ENCODE results near the gene NKX1-2. TPM values are rescaled to one million over a fixed set of nuclear protein-coding genes. Genes with fewer than 3 reads are reported as not detected.

The NKX1-2 gene
- total and polyA plus RNA-seq, 4 donors: 0.02 to 0.06 TPM; not detected in 2

DNA sequence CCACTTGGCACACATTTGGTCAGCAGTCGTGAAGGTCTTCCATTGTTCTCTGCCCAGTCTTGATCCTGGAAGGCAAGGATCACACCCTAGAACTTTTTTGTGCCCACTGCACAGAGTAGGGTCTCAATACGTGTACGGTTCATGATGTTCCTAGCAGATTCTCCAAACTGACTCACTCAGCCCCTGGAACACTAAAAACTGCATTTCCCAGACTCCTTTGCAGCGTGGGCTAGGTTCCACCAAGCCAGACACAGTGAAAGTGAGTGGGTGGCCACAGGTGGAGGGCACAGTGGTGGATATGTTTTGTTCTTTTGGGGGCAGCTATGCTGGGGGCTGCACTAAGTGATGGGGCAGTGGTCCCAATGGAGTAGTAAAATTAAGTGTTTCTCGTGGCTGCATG is 10.3 kb upstream of the NKX1-2 start:
- peaks cover 3 to 15% (median 12%) of the 10 kb centered on the region in 3 donors for H3K27me3 ChIP-seq (ENCODE audit: control insufficient read depth in 3 of 3, insufficient read depth in 3 of 3, low read length in 2 of 3)
- TF ChIP-seq, protein P1, sequence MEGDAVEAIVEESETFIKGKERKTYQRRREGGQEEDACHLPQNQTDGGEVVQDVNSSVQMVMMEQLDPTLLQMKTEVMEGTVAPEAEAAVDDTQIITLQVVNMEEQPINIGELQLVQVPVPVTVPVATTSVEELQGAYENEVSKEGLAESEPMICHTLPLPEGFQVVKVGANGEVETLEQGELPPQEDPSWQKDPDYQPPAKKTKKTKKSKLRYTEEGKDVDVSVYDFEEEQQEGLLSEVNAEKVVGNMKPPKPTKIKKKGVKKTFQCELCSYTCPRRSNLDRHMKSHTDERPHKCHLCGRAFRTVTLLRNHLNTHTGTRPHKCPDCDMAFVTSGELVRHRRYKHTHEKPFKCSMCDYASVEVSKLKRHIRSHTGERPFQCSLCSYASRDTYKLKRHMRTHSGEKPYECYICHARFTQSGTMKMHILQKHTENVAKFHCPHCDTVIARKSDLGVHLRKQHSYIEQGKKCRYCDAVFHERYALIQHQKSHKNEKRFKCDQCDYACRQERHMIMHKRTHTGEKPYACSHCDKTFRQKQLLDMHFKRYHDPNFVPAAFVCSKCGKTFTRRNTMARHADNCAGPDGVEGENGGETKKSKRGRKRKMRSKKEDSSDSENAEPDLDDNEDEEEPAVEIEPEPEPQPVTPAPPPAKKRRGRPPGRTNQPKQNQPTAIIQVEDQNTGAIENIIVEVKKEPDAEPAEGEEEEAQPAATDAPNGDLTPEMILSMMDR (IDR thresholded peaks at IDR 0.05; ENCODE audit: control extremely low read depth, extremely low read depth): no peak
- no peak for DNase-seq
- H3K4me1 ChIP-seq (ENCODE audit: control insufficient read depth in 5 of 5, insufficient read depth in 5 of 5, low read length in 5 of 5): peaks cover 0 to 6% (median 2%) of the 10 kb centered on the region in 5 donors
- no peaks in the 10 kb centered on the region for H3K9me3 ChIP-seq (ENCODE audit: control insufficient read depth in 4 of 4, insufficient read depth in 3 of 4, low read length in 3 of 4)
- 71 to 91% methylated on average over 5 of the region's 5 CpGs for WGBS, 2 donors
- no peaks in the 10 kb centered on the region for H3K36me3 ChIP-seq (ENCODE audit: control insufficient read depth in 4 of 4, insufficient read depth in 4 of 4, low read length in 4 of 4)
- H3K9ac ChIP-seq (ENCODE audit: insufficient read depth in 1 of 2, low read length in 2 of 2): no peak overlapping the region
- H3K4me3 ChIP-seq: no peak overlapping the region
- H3K27ac ChIP-seq (ENCODE audit: low read depth in 1 of 2, low read length in 1 of 2): no peak overlapping the region
- no peak for ATAC-seq (ENCODE audit: insufficient read depth, low FRiP score)

- Histone ChIP-seq H3K4me3 (no peak overlapping the region), H3K27me3 (ENCODE audit: control insufficient read depth in 3 of 3, insufficient read depth in 3 of 3, low read length in 2 of 3) (peaks cover 3 to 21% (median 18%) of the 10 kb centered on the region in 3 donors), H3K27ac (ENCODE audit: low read depth in 1 of 2, low read length in 1 of 2) (no peak overlapping the region), H3K4me1 (ENCODE audit: control insufficient read depth in 5 of 5, insufficient read depth in 5 of 5, low read length in 5 of 5) (peaks cover 0 to 4% (median 0%) of the 10 kb centered on the region in 5 donors), H3K9me3 (ENCODE audit: control insufficient read depth in 4 of 4, insufficient read depth in 3 of 4, low read length in 3 of 4) (no peaks in the 10 kb centered on the region), H3K9ac (ENCODE audit: insufficient read depth in 1 of 2, low read length in 2 of 2) (no peak overlapping the region), H3K36me3 (ENCODE audit: control insufficient read depth in 4 of 4, insufficient read depth in 4 of 4, low read length in 4 of 4) (no peaks in the 10 kb centered on the region)
- ATAC-seq (ENCODE audit: insufficient read depth, low FRiP score) (no peak), DNase-seq (no peak)
- WGBS, 2 donors: 62 to 71% methylated on average over 1 of the region's 1 CpG
- TF ChIP-seq, protein P1 (IDR thresholded peaks at IDR 0.05; ENCODE audit: control extremely low read depth, extremely low read depth): no peak
Measured at GRCh38 chr10:124459395-124459794, 9.6 kb upstream of the NKX1-2 start.

GRCh38 chr10:124458889-124459288 is 9.1 kb upstream of the NKX1-2 start:
- 70 to 75% methylated on average over 2 of the region's 2 CpGs for WGBS, 2 donors
- ATAC-seq (ENCODE audit: insufficient read depth, low FRiP score) (no peak), DNase-seq (no peak)
- Histone ChIP-seq H3K9me3 (ENCODE audit: control insufficient read depth in 4 of 4, insufficient read depth in 3 of 4, low read length in 3 of 4) (no peaks in the 10 kb centered on the region), H3K4me1 (ENCODE audit: control insufficient read depth in 5 of 5, insufficient read depth in 5 of 5, low read length in 5 of 5) (peaks cover 0 to 4% (median 0%) of the 10 kb centered on the region in 5 donors), H3K4me3 (no peak overlapping the region), H3K36me3 (ENCODE audit: control insufficient read depth in 4 of 4, insufficient read depth in 4 of 4, low read length in 4 of 4) (no peaks in the 10 kb centered on the region), H3K9ac (ENCODE audit: insufficient read depth in 1 of 2, low read length in 2 of 2) (no peak overlapping the region), H3K27ac (ENCODE audit: low read depth in 1 of 2, low read length in 1 of 2) (no peak overlapping the region), H3K27me3 (ENCODE audit: control insufficient read depth in 3 of 3, insufficient read depth in 3 of 3, low read length in 2 of 3) (peaks cover 3 to 26% (median 23%) of the 10 kb centered on the region in 3 donors)
- TF ChIP-seq, protein P1 (IDR thresholded peaks at IDR 0.05; ENCODE audit: control extremely low read depth, extremely low read depth): no peak

DNA sequence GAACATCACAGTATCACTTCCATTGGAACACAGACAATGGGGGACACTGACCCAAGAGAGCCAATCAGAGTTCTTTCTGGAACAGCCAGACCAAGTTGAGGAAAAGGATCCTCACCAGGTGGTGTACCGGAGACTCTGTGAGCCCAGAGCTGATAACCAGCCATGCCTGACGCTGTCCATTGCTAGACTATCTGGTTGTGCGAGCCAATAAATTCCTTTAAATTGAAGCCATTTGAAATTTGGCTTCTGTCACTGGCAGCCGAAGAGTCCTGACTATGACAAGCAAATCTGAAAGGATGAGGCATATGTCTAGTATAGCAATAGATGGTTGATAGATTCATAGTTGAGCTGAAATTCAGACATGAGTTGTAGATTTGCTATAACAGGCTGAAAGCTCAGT is 8.6 kb upstream of the NKX1-2 start:
- Histone ChIP-seq H3K9ac (ENCODE audit: insufficient read depth in 1 of 2, low read length in 2 of 2) (no peak overlapping the region), H3K27ac (ENCODE audit: low read depth in 1 of 2, low read length in 1 of 2) (no peak overlapping the region), H3K27me3 (ENCODE audit: control insufficient read depth in 3 of 3, insufficient read depth in 3 of 3, low read length in 2 of 3) (peaks cover 3 to 30% (median 27%) of the 10 kb centered on the region in 3 donors), H3K9me3 (ENCODE audit: control insufficient read depth in 4 of 4, insufficient read depth in 3 of 4, low read length in 3 of 4) (no peaks in the 10 kb centered on the region), H3K4me1 (ENCODE audit: control insufficient read depth in 5 of 5, insufficient read depth in 5 of 5, low read length in 5 of 5) (peaks cover 0 to 4% (median 0%) of the 10 kb centered on the region in 5 donors), H3K36me3 (ENCODE audit: control insufficient read depth in 4 of 4, insufficient read depth in 4 of 4, low read length in 4 of 4) (no peaks in the 10 kb centered on the region), H3K4me3 (no peak overlapping the region)
- DNase-seq (no peak), ATAC-seq (ENCODE audit: insufficient read depth, low FRiP score) (no peak)
- WGBS, 2 donors: 94 to 96% methylated on average over 4 of the region's 4 CpGs
- TF ChIP-seq, protein P1 (IDR thresholded peaks at IDR 0.05; ENCODE audit: control extremely low read depth, extremely low read depth): no peak
